ENCODE results near the gene NDUFB5. TPM values are rescaled to one million over a fixed set of nuclear protein-coding genes. Genes with fewer than 3 reads are reported as not detected.

Gene NDUFB5
- total and polyA plus RNA-seq, 4 donors, result 44.8 to 149 (median 73.2) TPM

DNA sequence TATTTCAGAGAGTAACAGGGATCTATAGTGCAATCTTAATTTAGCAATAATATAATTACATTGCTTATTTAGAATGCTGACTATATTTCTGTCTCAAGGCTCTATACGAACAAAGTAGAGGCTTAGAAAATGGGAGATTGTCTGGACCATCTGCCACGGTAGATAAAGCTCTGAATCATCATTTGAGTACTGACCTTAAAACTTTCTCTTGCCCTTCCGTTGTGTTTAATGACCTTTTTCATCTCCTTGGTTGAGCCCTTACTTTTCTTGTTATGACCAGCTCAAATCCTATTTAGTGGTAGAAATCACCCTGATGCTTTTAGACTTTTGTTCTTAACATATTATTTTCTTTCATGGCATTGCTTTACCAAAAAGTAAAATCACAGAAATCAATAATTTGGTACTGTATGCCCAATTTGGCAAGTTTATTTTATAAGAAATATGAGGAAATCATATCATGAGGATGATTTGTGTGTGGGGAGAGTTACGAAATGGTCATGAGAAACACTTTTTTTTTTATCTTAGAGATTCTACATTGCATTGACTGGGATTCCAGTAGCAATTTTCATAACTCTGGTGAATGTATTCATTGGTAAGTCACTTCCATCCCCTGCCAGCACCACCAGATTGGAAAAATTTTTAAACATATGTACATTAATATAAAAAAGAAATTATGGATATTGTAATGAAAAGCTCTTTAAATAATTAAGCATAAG lies 11.0 kb downstream of the NDUFB5 start:
- DNase-seq (no peak), ATAC-seq (ENCODE audit: insufficient read depth, low FRiP score) (no peak)
- Histone ChIP-seq H3K36me3 (ENCODE audit: control insufficient read depth in 4 of 4, insufficient read depth in 4 of 4, low read length in 4 of 4) (peaks cover 0 to 10% (median 7%) of the 10 kb centered on the region in 4 donors), H3K27ac (ENCODE audit: low read depth in 1 of 2, low read length in 1 of 2) (peak overlapping the region in 1 of 2 donors; percentile 9), H3K9me3 (ENCODE audit: control insufficient read depth in 4 of 4, insufficient read depth in 3 of 4, low read length in 3 of 4) (no peaks in the 10 kb centered on the region), H3K4me3 (no peak overlapping the region), H3K9ac (ENCODE audit: insufficient read depth in 1 of 2, low read length in 2 of 2) (no peak overlapping the region), H3K4me1 (ENCODE audit: control insufficient read depth in 5 of 5, insufficient read depth in 5 of 5, low read length in 5 of 5) (peaks cover 0 to 4% (median 0%) of the 10 kb centered on the region in 5 donors), H3K27me3 (ENCODE audit: control insufficient read depth in 3 of 3, insufficient read depth in 3 of 3, low read length in 2 of 3) (no peaks in the 10 kb centered on the region)
- TF ChIP-seq, protein P1, sequence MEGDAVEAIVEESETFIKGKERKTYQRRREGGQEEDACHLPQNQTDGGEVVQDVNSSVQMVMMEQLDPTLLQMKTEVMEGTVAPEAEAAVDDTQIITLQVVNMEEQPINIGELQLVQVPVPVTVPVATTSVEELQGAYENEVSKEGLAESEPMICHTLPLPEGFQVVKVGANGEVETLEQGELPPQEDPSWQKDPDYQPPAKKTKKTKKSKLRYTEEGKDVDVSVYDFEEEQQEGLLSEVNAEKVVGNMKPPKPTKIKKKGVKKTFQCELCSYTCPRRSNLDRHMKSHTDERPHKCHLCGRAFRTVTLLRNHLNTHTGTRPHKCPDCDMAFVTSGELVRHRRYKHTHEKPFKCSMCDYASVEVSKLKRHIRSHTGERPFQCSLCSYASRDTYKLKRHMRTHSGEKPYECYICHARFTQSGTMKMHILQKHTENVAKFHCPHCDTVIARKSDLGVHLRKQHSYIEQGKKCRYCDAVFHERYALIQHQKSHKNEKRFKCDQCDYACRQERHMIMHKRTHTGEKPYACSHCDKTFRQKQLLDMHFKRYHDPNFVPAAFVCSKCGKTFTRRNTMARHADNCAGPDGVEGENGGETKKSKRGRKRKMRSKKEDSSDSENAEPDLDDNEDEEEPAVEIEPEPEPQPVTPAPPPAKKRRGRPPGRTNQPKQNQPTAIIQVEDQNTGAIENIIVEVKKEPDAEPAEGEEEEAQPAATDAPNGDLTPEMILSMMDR (IDR thresholded peaks at IDR 0.05; ENCODE audit: control extremely low read depth, extremely low read depth), result no peak
- WGBS, 2 donors, result 87 to 89% methylated on average over 4 of the region's 4 CpGs

- peaks cover 0 to 2% (median 0%) of the 10 kb centered on the region in 5 donors for H3K4me1 ChIP-seq (ENCODE audit: control insufficient read depth in 5 of 5, insufficient read depth in 5 of 5, low read length in 5 of 5)
- DNase-seq (no peak), ATAC-seq (ENCODE audit: insufficient read depth, low FRiP score) (no peak)
- 100% methylated on average over 2 of the region's 2 CpGs for WGBS, 2 donors
- H3K36me3 ChIP-seq (ENCODE audit: control insufficient read depth in 4 of 4, insufficient read depth in 4 of 4, low read length in 4 of 4), result peaks cover 5 to 32% (median 19%) of the 10 kb centered on the region in 4 donors
- TF ChIP-seq, protein P1 (IDR thresholded peaks at IDR 0.05; ENCODE audit: control extremely low read depth, extremely low read depth), result no peak
- H3K4me3 ChIP-seq, result no peak overlapping the region
- H3K9me3 ChIP-seq (ENCODE audit: control insufficient read depth in 4 of 4, insufficient read depth in 3 of 4, low read length in 3 of 4), result no peaks in the 10 kb centered on the region
- H3K9ac ChIP-seq (ENCODE audit: insufficient read depth in 1 of 2, low read length in 2 of 2), result no peak overlapping the region
- no peaks in the 10 kb centered on the region for H3K27me3 ChIP-seq (ENCODE audit: control insufficient read depth in 3 of 3, insufficient read depth in 3 of 3, low read length in 2 of 3)
- H3K27ac ChIP-seq (ENCODE audit: low read depth in 1 of 2, low read length in 1 of 2), result no peak overlapping the region
These were observed 17.4 kb downstream of the NDUFB5 start for GRCh38 chr3:179622023-179622422.

DNA sequence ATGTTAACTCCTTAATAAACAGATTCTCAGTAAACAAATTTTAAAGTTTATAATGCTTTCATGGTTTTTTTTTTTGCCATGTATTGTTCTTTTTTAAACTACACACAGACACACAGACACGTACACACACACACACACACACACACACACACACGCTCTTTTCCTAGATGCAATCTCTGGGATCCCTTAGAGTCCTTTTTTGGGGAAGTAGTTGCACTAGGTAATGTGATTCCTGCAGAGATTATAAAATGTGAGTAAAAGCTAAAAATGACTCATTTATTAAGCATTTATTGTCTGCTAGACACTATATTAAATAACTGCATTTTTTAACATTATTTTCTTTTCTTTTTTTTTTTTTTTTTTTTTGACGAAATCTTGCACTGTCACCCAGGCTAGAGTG lies 19.9 kb downstream of the NDUFB5 start:
- DNase-seq, result no peak
- Histone ChIP-seq H3K36me3 (ENCODE audit: control insufficient read depth in 4 of 4, insufficient read depth in 4 of 4, low read length in 4 of 4) (peaks cover 5 to 23% (median 14%) of the 10 kb centered on the region in 4 donors), H3K27me3 (ENCODE audit: control insufficient read depth in 3 of 3, insufficient read depth in 3 of 3, low read length in 2 of 3) (no peaks in the 10 kb centered on the region), H3K9ac (ENCODE audit: insufficient read depth in 1 of 2, low read length in 2 of 2) (no peak overlapping the region), H3K9me3 (ENCODE audit: control insufficient read depth in 4 of 4, insufficient read depth in 3 of 4, low read length in 3 of 4) (no peaks in the 10 kb centered on the region), H3K27ac (ENCODE audit: low read depth in 1 of 2, low read length in 1 of 2) (no peak overlapping the region), H3K4me1 (ENCODE audit: control insufficient read depth in 5 of 5, insufficient read depth in 5 of 5, low read length in 5 of 5) (peaks cover 0 to 2% (median 0%) of the 10 kb centered on the region in 5 donors), H3K4me3 (no peak overlapping the region)
- WGBS, 2 donors, result 70 to 86% methylated on average over 3 of the region's 3 CpGs
- no peak for ATAC-seq (ENCODE audit: insufficient read depth, low FRiP score)
- TF ChIP-seq, protein P1 (IDR thresholded peaks at IDR 0.05; ENCODE audit: control extremely low read depth, extremely low read depth), result no peak

Data from lung (tissue), 12 donors.